Dendritic cell treated with granulocyte-macrophage colony-stimulating factor and Interleukin-4, amounts not matched to agents 40 ng/mL and 50 ng/mL, for 4 days (primary cell): ENCODE data around the gene VILL.
"Not testable (repeated sequence)": the region's sequence is repeated elsewhere in the genome, so short reads cannot be mapped to it uniquely, and the experiment has no call there.

Experiments used
- H3K27ac Mint-ChIP-seq: one replicate; pipeline ENCODE4 v1.8.0; 2022; ENCODE audit warnings: mild to moderate bottlenecking, mixed read lengths
- H3K27me3 Mint-ChIP-seq: one replicate; pipeline ENCODE4 v1.8.0; 2022; ENCODE audit warnings: mild to moderate bottlenecking, mixed read lengths
- H3K36me3 Mint-ChIP-seq: one replicate; pipeline ENCODE4 v1.8.0; 2022; ENCODE audit warnings: low read depth, mixed read lengths
- H3K4me1 Mint-ChIP-seq: one replicate; pipeline ENCODE4 v1.8.0; 2022; ENCODE audit warnings: low read depth, mixed read lengths
- H3K4me3 Mint-ChIP-seq: one replicate; pipeline ENCODE4 v1.8.0; 2022; ENCODE audit warnings: mild to moderate bottlenecking, moderate library complexity, mixed read lengths
- H3K9me3 Mint-ChIP-seq: one replicate; pipeline ENCODE4 v1.8.0; 2022; ENCODE audit warnings: mixed read lengths
- intact Hi-C: fragments of 100-400 bp; cut with micrococcal nuclease; formaldehyde crosslinking; loops from one replicate; pipeline ENCODE4 v1.15.0; 2022

VILL gene

DNA sequence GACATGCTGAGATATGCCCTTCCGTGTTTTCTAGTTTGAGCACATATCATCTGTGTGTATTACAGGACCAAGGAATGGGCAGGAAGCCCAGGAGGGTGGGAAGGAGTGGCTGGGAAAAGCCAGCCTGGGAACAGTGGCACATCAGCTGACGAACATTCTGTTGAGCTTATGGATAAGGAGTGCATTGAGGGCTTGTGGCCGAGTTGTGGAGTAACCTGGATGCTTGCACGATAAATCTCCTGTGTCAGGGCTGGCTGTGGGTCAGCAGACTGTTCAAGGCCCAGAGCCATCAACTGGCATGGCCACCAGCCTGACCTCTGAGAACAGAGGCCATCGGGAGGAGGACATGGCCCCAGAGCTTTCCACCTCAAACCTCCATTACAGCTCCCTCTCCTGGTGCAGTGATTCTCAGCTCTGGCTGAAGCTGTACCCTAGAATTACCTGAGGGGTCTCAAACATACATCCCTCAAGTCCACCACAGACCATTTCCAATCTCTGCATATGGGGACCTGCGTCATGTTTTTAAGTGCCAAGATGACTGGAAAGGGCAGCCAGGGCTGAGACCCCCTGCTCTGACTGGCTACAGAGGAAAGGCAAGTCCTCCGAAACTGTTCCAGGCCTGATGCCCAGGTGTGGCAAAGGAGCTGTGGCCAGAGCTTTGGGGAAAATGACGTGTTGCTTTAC lies 4.8 kb upstream of the VILL start:
- no peak overlapping the region for H3K4me3 Mint-ChIP-seq
- H3K27ac Mint-ChIP-seq: no peak overlapping the region

DNA sequence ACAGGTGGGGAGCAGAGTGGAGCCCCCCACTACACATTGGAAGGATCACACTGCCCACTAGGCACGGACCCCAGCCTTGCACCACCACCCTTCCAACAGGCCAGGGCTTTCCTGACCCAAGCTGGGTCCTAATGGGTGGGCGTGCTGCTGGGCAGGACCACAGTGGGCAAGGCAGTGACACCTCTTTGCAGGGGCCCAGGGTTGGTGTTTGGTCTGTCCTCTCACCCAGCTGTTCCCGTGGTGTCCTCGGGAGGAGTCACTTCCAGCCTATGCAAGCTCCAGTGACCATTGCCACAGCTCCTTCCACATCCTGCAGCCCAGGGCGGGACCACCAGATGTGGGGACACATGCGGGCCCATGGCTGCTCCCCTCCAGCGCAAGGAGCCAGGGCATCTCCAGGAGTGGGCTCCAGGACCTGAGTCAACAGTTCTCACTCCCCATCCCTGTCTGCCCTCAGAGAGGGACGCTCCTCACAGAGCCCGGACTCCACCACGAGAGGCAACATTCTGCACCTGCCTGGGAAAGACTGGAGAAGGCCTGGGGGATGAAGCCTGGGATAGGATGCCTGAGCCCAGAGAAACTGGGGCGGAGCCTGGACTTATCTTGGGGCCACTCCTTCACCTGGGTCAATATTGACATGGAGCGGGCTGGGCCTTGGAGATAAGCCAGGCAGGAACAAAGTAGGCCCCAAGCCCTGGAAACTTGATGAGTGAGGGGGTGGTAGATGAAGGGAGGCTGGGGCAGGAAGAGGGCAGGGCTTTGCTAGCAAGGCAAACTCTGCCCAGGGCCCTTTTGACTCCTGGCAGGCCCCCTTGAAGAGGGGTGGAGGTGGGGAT lies 3.9 kb upstream of the VILL start:
- Mint-ChIP-seq H3K27ac (no peak overlapping the region), H3K4me1 (peaks cover 57% of the 10 kb centered on the region), H3K27me3 (no peaks in the 10 kb centered on the region), H3K9me3 (no peaks in the 10 kb centered on the region), H3K36me3 (peaks cover 14% of the 10 kb centered on the region), H3K4me3 (no peak overlapping the region)
- intact Hi-C loops: no loop called here

More for the DNA sequence above, 4.8 kb upstream of the VILL start:
- H3K4me1 Mint-ChIP-seq: peaks cover 50% of the 10 kb centered on the region
- intact Hi-C loops: no loop called here
- H3K36me3 Mint-ChIP-seq: peaks cover 22% of the 10 kb centered on the region
- H3K27me3 Mint-ChIP-seq: no peaks in the 10 kb centered on the region
- H3K9me3 Mint-ChIP-seq: no peaks in the 10 kb centered on the region

DNA sequence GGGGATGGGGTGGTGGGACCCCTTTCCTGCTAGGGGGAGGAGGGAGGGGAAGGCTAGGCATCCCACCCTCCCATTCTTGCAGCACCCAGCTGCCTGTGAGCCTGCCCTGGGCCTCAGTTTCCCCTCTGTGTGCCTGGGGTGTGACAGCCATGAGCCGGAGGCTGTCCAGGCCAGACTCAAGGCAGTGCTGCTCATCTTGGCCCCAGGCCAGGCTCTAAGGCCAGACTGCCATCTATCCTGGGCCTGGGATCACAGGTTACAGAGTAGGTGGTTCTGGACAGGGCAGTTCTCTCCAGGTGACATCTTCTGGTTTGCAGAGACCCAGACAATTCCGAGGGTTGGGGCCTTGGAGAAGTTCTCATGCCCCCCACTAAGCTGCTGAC lies 3.3 kb upstream of the VILL start:
- Mint-ChIP-seq H3K9me3 (no peaks in the 10 kb centered on the region), H3K27ac (no peak overlapping the region), H3K4me1 (peaks cover 57% of the 10 kb centered on the region), H3K36me3 (peaks cover 8% of the 10 kb centered on the region), H3K4me3 (no peak overlapping the region), H3K27me3 (no peaks in the 10 kb centered on the region)
- intact Hi-C loops: no loop called here

DNA sequence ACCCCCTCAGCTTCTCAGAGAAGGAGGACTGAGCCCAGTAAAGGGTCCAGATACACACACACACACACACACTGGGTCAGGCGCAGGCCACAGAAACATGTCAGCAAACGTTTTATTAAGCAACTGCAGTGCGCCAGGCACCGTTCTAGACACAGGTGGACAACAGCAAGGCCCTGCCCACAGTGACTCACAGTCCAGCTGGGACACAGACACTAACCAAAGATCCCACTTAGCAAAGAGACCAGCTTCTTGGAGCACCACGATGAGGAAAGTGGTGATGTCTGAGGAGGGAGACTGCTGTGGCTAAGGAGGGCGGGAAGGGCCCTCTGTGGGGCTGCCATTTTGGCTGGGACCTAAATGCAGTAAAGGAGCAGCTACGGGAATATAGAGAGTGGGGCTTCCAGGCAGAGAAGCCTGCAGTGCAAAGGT lies 2.8 kb upstream of the VILL start:
- no peaks in the 10 kb centered on the region for H3K27me3 Mint-ChIP-seq
- H3K4me1 Mint-ChIP-seq: peaks cover 57% of the 10 kb centered on the region
- peaks cover 8% of the 10 kb centered on the region for H3K36me3 Mint-ChIP-seq
- no peak overlapping the region for H3K4me3 Mint-ChIP-seq
- H3K9me3 Mint-ChIP-seq: no peaks in the 10 kb centered on the region
- intact Hi-C loops: no loop called here
- H3K27ac Mint-ChIP-seq: no peak overlapping the region

DNA sequence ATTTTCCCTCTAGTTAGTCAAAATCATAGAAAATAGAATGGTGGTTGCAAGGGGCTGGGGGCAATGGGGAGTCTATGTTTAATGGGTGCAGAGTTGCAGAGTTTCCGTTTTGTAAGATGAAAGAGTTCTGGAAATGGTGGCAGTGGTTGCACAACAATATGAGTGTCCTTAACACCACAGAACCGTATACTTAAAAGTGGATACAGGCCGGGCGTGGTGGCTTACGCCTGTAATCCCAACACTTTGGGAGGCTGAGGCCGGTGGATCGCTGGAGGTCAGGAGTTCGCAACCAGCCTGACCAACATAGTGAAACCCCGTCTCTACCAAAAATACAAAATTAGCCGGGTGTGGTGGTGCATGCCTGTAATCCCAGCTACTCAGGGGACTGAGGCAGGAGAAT lies 2.2 kb upstream of the VILL start:
- intact Hi-C loops, H3K27ac Mint-ChIP-seq, H3K4me3 Mint-ChIP-seq, H3K27me3 Mint-ChIP-seq, H3K36me3 Mint-ChIP-seq, H3K9me3 Mint-ChIP-seq: not testable (repeated sequence)
- H3K4me1 Mint-ChIP-seq: peaks cover 60% of the 10 kb centered on the region

DNA sequence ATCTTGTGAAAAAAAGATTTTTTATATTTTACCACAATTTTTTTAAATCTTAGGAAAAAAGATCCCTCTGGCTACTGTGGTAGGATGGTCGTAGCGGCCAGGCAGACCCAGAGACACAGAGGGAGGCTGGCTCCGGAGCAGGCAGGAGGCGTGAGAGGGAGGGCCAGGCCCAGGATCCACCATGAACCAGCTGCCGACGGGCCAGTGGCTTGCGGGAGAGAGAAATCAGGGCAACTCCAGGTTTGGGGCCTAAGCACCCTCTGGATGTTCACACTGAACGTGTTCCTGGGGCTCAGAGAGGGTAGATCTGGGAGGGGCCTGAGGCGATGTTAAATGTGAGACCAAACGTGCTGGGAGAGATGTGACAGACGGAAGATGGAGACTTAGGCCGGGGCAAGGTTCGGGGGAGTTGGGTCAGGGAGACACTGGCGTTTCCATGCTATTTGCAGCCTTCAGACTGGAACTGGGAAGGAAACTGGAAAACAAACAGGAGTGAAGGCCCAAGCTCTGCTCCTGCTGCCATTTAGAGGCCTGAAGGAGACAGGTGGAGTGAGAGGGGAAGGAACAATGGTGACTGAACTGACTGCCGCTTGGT lies 1.6 kb upstream of the VILL start:
- peaks cover 60% of the 10 kb centered on the region for H3K4me1 Mint-ChIP-seq
- no peaks in the 10 kb centered on the region for H3K27me3 Mint-ChIP-seq
- no peaks in the 10 kb centered on the region for H3K9me3 Mint-ChIP-seq
- no peak overlapping the region for H3K27ac Mint-ChIP-seq
- peaks cover 8% of the 10 kb centered on the region for H3K36me3 Mint-ChIP-seq
- H3K4me3 Mint-ChIP-seq: no peak overlapping the region
- intact Hi-C loops: no loop called here

DNA sequence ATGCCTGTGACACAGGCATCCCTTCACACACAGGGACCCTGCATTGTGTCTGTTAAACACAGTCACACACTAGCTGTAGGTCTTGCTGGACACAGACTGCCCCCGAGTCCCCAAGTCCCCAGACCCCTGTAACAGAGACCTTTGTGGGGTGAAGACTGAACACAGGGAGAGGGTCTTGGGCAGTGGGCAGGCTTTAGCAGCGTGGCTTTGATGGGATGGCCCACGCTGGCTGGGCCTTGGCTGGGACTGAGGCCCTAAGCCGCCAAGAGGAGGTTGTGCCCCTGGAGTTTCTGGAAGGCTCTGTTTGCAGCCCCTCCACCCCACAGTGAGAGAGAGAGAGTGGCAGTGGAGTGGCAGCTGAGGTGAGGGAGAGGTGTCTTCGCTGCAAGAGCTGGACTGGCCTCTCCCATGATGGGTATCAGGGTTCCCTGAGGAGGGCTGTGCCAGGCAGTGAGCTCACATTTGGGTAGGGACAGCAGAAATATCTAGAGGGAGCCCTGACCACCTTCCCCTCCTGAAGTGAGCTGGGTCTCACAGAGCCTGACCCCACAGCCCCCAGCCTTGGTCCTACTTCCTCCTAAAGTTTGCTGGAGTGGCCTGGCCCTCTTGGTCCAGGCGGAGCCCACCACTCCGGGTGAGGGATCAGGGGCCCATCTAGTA lies 635 bp upstream of the VILL start:
- H3K4me1 Mint-ChIP-seq: peaks cover 58% of the 10 kb centered on the region
- intact Hi-C loops: no loop called here
- H3K27ac Mint-ChIP-seq: peak overlapping the region; percentile 47
- no peaks in the 10 kb centered on the region for H3K27me3 Mint-ChIP-seq
- H3K36me3 Mint-ChIP-seq: no peaks in the 10 kb centered on the region
- no peaks in the 10 kb centered on the region for H3K9me3 Mint-ChIP-seq
- no peak overlapping the region for H3K4me3 Mint-ChIP-seq

DNA sequence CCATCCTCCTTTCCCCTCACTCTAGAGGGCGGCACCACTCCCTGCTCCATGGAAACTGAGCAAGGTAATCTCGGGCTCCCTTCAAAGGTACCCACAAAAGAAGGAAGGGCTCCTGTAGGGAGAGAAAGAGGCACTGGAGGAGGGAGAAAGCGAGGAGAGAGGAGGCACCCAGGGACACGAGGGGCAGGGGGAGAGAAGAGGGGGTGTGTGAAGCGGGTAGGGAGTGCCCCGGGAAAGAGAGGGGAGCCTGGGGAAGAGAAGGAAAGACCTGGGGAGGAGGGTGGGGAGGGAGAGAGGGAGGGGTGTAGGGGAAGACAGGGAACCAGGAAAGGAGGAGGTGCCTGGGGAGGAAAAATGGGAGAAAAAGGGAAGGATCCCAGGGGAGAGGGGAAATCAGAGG lies 523 bp downstream of the VILL start:
- Mint-ChIP-seq H3K9me3 (no peaks in the 10 kb centered on the region), H3K4me3 (no peak overlapping the region), H3K36me3 (peaks cover 7% of the 10 kb centered on the region), H3K4me1 (peaks cover 63% of the 10 kb centered on the region), H3K27ac (peak overlapping the region; percentile 38), H3K27me3 (no peaks in the 10 kb centered on the region)
- intact Hi-C loops: no loop called here

DNA sequence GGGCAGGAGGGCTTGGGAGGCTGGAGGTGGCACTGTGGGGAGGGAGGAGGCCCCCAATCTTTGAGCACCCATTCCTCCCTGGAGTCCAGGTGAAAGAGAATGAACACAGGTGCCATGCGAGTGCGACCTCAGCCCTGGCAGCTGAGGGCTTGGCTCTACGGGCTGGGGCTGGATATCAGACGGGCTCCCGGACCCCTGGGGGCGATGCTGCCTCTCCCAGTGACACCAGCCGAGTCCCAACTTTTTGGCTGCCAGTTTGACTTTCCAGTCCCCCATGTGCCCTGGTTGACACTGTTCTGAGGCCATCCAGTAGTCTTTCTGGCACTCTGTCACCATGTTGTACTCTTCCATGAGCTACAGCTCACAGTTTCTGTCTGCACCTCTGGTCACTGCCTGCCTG lies 1.2 kb downstream of the VILL start:
- Mint-ChIP-seq H3K27ac (peak overlapping the region; percentile 38), H3K9me3 (no peaks in the 10 kb centered on the region), H3K27me3 (no peaks in the 10 kb centered on the region), H3K36me3 (peaks cover 13% of the 10 kb centered on the region), H3K4me3 (no peak overlapping the region), H3K4me1 (peaks cover 70% of the 10 kb centered on the region)
- intact Hi-C loops: no loop called here

DNA sequence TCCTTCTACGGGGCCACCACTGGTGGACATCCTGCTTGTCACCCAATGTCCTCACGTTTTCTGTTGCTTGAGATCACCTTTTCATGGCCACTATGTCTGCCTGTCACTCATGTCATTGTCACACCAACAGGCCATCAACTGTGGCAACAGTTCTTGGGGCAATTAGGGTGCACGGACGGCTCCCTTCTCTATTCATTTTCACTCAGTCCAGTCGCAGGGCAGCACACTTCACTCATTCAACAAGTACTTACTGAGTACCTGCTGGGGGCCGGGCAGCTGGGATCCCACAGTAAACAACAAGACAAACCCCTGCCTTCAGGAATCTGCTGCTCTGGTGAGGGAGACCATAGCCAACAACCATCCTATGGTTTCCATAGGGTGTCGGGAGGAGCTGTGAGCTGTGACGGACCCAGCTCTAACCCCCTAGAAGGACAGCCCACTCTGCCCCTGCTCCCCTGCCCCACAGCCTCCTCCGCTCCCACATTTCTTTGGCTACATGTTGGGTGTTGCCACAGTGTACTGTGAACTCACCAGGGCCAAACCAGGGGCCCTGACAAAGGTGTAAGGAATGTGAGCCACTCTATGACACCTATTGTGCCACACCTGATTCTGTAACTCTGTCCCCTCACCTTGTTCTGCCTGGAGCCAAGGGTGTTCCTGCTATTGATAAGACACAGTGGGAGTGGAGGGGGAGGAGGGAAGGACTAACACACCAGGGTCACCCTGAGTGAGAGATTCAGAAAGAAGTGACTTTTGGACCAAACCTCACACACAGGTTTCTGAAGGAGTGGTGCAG lies 1.9 kb downstream of the VILL start:
- peaks cover 76% of the 10 kb centered on the region for H3K4me1 Mint-ChIP-seq

DNA sequence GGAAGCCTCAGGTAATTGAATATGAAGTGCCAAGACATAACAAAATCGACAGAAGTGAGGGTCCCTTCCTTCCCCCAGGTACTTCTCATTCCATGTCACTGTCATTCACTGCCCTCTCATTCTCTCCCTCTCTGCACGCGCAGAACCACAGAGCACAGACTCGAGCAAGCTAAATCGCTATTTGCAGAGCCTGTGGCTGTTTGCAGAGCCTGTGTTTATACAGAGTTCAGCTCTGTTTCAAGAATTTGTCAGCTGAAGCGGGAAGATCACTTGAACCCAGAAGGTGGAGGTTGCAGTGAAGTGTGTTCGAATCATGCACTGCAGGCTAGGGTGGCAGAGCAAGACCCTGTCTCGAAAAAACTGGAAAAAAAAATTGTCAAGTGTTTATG lies 2.5 kb downstream of the VILL start:
- Mint-ChIP-seq H3K4me3 (no peak overlapping the region), H3K9me3 (no peaks in the 10 kb centered on the region), H3K4me1 (peaks cover 74% of the 10 kb centered on the region), H3K36me3 (peaks cover 17% of the 10 kb centered on the region), H3K27ac (peak overlapping the region; percentile 98), H3K27me3 (no peaks in the 10 kb centered on the region)
- intact Hi-C loops: no loop called here

More for the DNA sequence above, 1.9 kb downstream of the VILL start:
- H3K27me3 Mint-ChIP-seq: no peaks in the 10 kb centered on the region
- no peaks in the 10 kb centered on the region for H3K9me3 Mint-ChIP-seq
- H3K4me3 Mint-ChIP-seq: no peak overlapping the region
- intact Hi-C loops: no loop called here
- peaks cover 17% of the 10 kb centered on the region for H3K36me3 Mint-ChIP-seq
- peak overlapping the region; percentile 98 for H3K27ac Mint-ChIP-seq

DNA sequence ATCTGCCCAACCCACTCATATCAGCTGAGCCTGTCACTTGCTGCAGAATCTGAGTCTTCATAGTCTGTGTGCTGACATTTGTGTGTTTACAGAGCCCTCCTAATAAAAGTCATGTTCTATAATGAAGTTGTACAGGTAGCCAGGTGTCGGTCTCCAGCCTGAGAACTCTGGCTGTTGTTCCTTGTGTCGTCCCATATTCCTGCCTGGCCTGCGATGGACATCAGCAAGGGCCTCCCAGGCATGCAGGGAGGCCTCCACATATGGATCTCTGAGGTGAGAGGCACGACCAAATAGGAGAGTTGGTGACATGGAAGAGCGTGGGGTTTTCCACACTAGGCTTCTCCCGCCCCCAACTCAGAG lies 2.9 kb downstream of the VILL start:
- no peaks in the 10 kb centered on the region for H3K9me3 Mint-ChIP-seq
- H3K36me3 Mint-ChIP-seq: peaks cover 17% of the 10 kb centered on the region
- intact Hi-C loops: no loop called here
- peak overlapping the region; percentile 98 for H3K27ac Mint-ChIP-seq
- H3K27me3 Mint-ChIP-seq: no peaks in the 10 kb centered on the region
- H3K4me3 Mint-ChIP-seq: peak overlapping the region; percentile 79
- H3K4me1 Mint-ChIP-seq: peaks cover 74% of the 10 kb centered on the region

DNA sequence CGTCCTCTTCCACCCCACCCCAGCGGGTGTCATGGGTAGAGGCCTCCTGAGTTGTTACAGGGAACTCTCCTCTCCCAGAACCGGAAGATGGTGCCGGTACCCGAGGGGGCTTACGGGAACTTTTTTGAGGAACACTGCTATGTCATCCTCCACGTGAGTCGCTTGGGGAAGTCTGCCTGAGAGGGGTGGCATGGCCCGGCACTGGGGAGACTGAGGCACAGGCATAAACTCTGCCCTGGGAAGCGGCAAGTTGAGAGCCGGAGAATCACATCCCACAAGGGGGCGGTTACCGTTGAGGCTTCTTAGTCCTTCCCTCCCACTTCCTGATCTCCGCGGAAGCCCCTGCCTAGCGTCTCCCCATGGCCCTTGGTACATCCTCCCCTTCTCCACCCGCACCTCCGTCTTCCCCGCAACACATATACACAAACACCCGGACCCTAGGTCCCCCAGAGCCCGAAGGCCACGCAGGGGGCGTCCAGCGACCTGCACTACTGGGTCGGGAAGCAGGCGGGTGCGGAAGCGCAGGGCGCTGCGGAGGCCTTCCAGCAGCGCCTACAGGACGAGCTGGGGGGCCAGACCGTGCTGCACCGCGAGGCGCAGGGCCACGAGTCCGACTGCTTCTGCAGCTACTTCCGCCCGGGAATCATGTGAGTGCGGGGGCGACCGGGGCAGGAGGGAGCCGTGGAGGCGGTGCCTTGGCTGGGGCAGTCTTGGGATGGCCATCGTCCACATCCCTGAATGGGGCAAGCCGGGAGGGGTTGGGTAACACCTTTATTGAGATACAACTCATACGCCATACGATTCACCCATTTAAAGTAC lies 3.4 kb downstream of the VILL start:
- peaks cover 17% of the 10 kb centered on the region for H3K36me3 Mint-ChIP-seq
- peaks cover 76% of the 10 kb centered on the region for H3K4me1 Mint-ChIP-seq
- intact Hi-C loops: loop anchor here (2.0 kb wide), 1 partner anchor 13 kb away; no protein-coding TSS in a partner anchor
- H3K4me3 Mint-ChIP-seq: peak overlapping the region; percentile 79
- no peaks in the 10 kb centered on the region for H3K27me3 Mint-ChIP-seq
- peak overlapping the region; percentile 98 for H3K27ac Mint-ChIP-seq
- no peaks in the 10 kb centered on the region for H3K9me3 Mint-ChIP-seq
